Adrenal gland (tissue), 12 donors: ENCODE results near the gene LBX1. TPM values are rescaled to one million over a fixed set of nuclear protein-coding genes. Genes with fewer than 3 reads are reported as not detected.

Experiments used
- DNase-seq, 7 donors: peaks; one replicate each; pipeline ENCODE4 v3.0.0-alpha.2; 2019 to 2020
- H3K27ac ChIP-seq, 5 donors: fragments of 200-600 bp; sonication (generic) in 4 of 5; 1 replicate in 3 of 5; 2 replicates in 2 of 5; pipeline versions ENCODE4 v1.5.1 to v1.8.0; 2016 to 2020; ENCODE audit warnings: mild to moderate bottlenecking in 1 of 5
- H3K27me3 ChIP-seq: fragments of 200-600 bp; 2 replicates; pipeline ENCODE4 v1.8.0; 2021
- H3K36me3 ChIP-seq, 2 donors: fragments of 200-600 bp; replicated peaks in 1 of 2; 1 replicate in 1 of 2; 2 replicates in 1 of 2; pipeline versions ENCODE4 v1.5.1 to v1.8.0; 2018 to 2022
- H3K4me1 ChIP-seq, 2 donors: fragments of 200-600 bp; replicated peaks in 1 of 2; 1 replicate in 1 of 2; 2 replicates in 1 of 2; pipeline versions ENCODE4 v1.5.1 to v1.8.0; 2018 to 2021
- H3K4me3 ChIP-seq, 4 donors: fragments of 200-600 bp; sonication (generic) in 3 of 4; one replicate each; pipeline ENCODE4 v1.5.1; 2016 to 2018
- H3K9me3 ChIP-seq, 3 donors: fragments of 200-600 bp; sonication (generic) in 1 of 3; replicated peaks in 1 of 3; 1 replicate in 2 of 3; 2 replicates in 1 of 3; pipeline versions ENCODE4 v1.5.1 to v1.8.0; 2016 to 2021
- CTCF ChIP-seq, 6 experiments: fragments of 450-650 bp in 4 of 6; fragments of 200-600 bp in 2 of 6; sonication (generic) in 1 of 6; IDR thresholded peaks; 1 replicate in 5 of 6; 2 replicates in 1 of 6; pipeline versions ENCODE4 v1.5.1 to v1.8.0; 2016 to 2021; ENCODE audit warnings: antibody characterized with exemption in 6 of 6, mild to moderate bottlenecking in 2 of 6, moderate library complexity in 1 of 6
- POLR2A ChIP-seq, 2 donors: fragments of 450-650 bp; IDR thresholded peaks; one replicate each; pipeline ENCODE4 v1.6.1; 2017; ENCODE audit warnings: antibody characterized with exemption in 2 of 2, mild to moderate bottlenecking in 2 of 2, moderate library complexity in 1 of 2
- WGBS, 4 donors: extraction: QIAGEN DNeasy Blood & Tissue Kit in 2 of 4; methylation state at CpG; one replicate each; pipeline versions ENCODE4 v1.1.5 to v1.1.7; 2013 to 2017; 5-methylcytosine and 5-hydroxymethylcytosine counted together
- intact Hi-C, 2 donors: fragments of 100-400 bp; cut with DNase I; formaldehyde crosslinking; loops; one replicate each; pipeline versions ENCODE4 v1.14.1 to v1.15.0; 2022 to 2023
- polyA plus RNA-seq, 3 donors: library from polyadenylated mRNA; stranded (reverse); fragments of 200-250 nt in 2 of 3; fragments of 350-450 nt in 1 of 3; fragmentation: Illumina TruSeq in 1 of 3; extraction: RNeasy Lipid Tissue Mini Kit (QIAGEN cat#74804) in 1 of 3; gene quantifications; one replicate each; pipeline ENCODE4 v1.2.3, GENCODE V29; 2013 to 2014
- total RNA-seq, 9 donors: library from RNA; depleted of rRNA in 4 of 9; stranded (reverse); fragments of >200 nt in 4 of 9; fragments of 120-200 nt in 1 of 9; fragmentation: NEBNext Ultra II Directional in 1 of 9; extraction: Animal tissue kit (Norgen Biotek cat#: 25700) in 1 of 9; gene quantifications; one replicate each; pipeline versions ENCODE4 v1.1.0 to v1.2.4, GENCODE V29; 2013 to 2023
- donor health status: healthy with polysubstance abuse.
- donor health status: Bipolar disorder and iron deficiency.
- donor health status: DM: yes; HTN: yes; CAD: no.
- donor health status: DM: no; HTN: no; CAD: no.
- donor health status: DM: no; HTN: no; CAD: no.
- donor health status: DM: yes; HTN: yes; CAD: no.

LBX1 gene
- total and polyA plus RNA-seq, 12 donors, result 0.14 TPM; not detected in 11

- DNase-seq, result no peak
- TF ChIP-seq POLR2A (IDR thresholded peaks at IDR 0.05) (no peak), CTCF (IDR thresholded peaks at IDR 0.05) (no peak)
- Histone ChIP-seq H3K27me3 (peaks cover 100% of the 10 kb centered on the region), H3K9me3 (no peaks in the 10 kb centered on the region), H3K4me1 (peaks cover 11 to 13% of the 10 kb centered on the region in 2 donors), H3K4me3 (no peak overlapping the region), H3K27ac (no peak overlapping the region), H3K36me3 (no peaks in the 10 kb centered on the region)
- intact Hi-C loops, result no loop called here
- WGBS, 4 donors, result 17 to 40% (median 33%) methylated on average over 3 of the region's 3 CpGs
These were observed 4.6 kb upstream of the LBX1 start for GRCh38 chr10:101233863-101234262.

GRCh38 chr10:101233443-101233842, 4.2 kb upstream of the LBX1 start:
- no peak for DNase-seq
- TF ChIP-seq CTCF (IDR thresholded peaks at IDR 0.05), result no peak
- TF ChIP-seq POLR2A (IDR thresholded peaks at IDR 0.05), result no peak
- intact Hi-C loops, result no loop called here
- Histone ChIP-seq H3K36me3 (no peaks in the 10 kb centered on the region), H3K27me3 (peaks cover 100% of the 10 kb centered on the region), H3K9me3 (no peaks in the 10 kb centered on the region), H3K4me3 (no peak overlapping the region), H3K27ac (no peak overlapping the region), H3K4me1 (peaks cover 13 to 14% of the 10 kb centered on the region in 2 donors)
- 21 to 38% (median 33%) methylated on average over 1 of the region's 1 CpG for WGBS, 4 donors

- Histone ChIP-seq H3K27ac (no peak overlapping the region), H3K4me1 (peaks cover 15 to 16% of the 10 kb centered on the region in 2 donors), H3K27me3 (peaks cover 100% of the 10 kb centered on the region), H3K36me3 (no peaks in the 10 kb centered on the region), H3K9me3 (no peaks in the 10 kb centered on the region), H3K4me3 (no peak overlapping the region)
- TF ChIP-seq CTCF (IDR thresholded peaks at IDR 0.05) (no peak), POLR2A (IDR thresholded peaks at IDR 0.05) (no peak)
- no peak for DNase-seq
- 24 to 30% (median 26%) methylated on average over 12 of the region's 12 CpGs for WGBS, 4 donors
- intact Hi-C loops, result no loop called here
These were observed 2.8 kb upstream of the LBX1 start for GRCh38 chr10:101231912-101232689.

GRCh38 chr10:101231092-101231491, 1.8 kb upstream of the LBX1 start:
- peaks cover 23 to 25% of the 10 kb centered on the region in 2 donors for H3K4me1 ChIP-seq
- TF ChIP-seq CTCF (IDR thresholded peaks at IDR 0.05) (no peak), POLR2A (IDR thresholded peaks at IDR 0.05) (no peak)
- DNase-seq, result no peak
- peaks cover 100% of the 10 kb centered on the region for H3K27me3 ChIP-seq
- no peaks in the 10 kb centered on the region for H3K36me3 ChIP-seq
- 69 to 78% (median 72%) methylated on average over 7 of the region's 7 CpGs for WGBS, 4 donors
- no peak overlapping the region for H3K27ac ChIP-seq
- no peaks in the 10 kb centered on the region for H3K9me3 ChIP-seq
- intact Hi-C loops, result no loop called here
- no peak overlapping the region for H3K4me3 ChIP-seq
